Thyroid gland (tissue), 4 donors: ENCODE results near the gene CCDC116.

Experiments
- POLR2A ChIP-seq, 2 donors: fragments of 450-650 bp; IDR thresholded peaks; one replicate each; pipeline ENCODE4 v1.6.1; 2017; ENCODE audit warnings: antibody characterized with exemption in 2 of 2, mild to moderate bottlenecking in 2 of 2, moderate library complexity in 1 of 2
- TF ChIP-seq, protein P1 (sequence below), 6 experiments: fragments of 200-600 bp in 3 of 6; fragments of 450-650 bp in 3 of 6; sonication (generic) in 3 of 6; IDR thresholded peaks; one replicate each; pipeline ENCODE4 v1.5.1; 2016 to 2019; ENCODE audit warnings: antibody characterized with exemption in 6 of 6, mild to moderate bottlenecking in 2 of 6, inconsistent platforms in 1 of 6, moderate library complexity in 1 of 6

DNA sequence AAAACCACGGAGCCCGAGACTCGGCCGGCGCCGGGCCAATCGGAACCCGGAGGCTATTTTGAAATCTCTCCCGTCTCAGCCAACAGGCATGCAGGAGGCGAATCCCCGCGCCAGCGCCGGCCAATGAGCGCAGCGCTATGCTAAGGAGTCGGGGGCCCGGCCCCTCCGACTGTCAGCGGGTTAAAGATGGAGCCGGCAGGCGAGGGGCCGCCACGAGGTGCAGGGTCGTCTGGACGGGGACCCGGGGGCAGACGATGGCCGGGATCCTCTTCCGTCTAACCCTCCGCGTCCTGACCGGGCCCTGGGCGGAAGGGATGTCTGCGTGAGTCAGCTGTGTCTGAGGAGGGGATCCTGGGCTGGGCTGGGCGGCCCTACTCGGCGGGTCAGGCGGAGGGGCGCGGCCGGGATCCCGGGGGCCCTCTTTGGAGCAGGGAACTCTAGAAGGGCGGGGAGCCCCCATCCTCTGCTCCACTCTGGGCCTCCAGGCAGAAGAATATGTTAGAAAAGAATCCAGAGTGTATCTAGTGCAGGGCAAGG is 19.5 kb downstream of the CCDC116 start:
- TF ChIP-seq POLR2A (IDR thresholded peaks at IDR 0.05) = no peak
- TF ChIP-seq, protein P1, sequence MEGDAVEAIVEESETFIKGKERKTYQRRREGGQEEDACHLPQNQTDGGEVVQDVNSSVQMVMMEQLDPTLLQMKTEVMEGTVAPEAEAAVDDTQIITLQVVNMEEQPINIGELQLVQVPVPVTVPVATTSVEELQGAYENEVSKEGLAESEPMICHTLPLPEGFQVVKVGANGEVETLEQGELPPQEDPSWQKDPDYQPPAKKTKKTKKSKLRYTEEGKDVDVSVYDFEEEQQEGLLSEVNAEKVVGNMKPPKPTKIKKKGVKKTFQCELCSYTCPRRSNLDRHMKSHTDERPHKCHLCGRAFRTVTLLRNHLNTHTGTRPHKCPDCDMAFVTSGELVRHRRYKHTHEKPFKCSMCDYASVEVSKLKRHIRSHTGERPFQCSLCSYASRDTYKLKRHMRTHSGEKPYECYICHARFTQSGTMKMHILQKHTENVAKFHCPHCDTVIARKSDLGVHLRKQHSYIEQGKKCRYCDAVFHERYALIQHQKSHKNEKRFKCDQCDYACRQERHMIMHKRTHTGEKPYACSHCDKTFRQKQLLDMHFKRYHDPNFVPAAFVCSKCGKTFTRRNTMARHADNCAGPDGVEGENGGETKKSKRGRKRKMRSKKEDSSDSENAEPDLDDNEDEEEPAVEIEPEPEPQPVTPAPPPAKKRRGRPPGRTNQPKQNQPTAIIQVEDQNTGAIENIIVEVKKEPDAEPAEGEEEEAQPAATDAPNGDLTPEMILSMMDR (IDR thresholded peaks at IDR 0.05) = no peak
